A673 (cell line): ENCODE measurements around the gene FAM168B. TPM values are rescaled to one million over a fixed set of nuclear protein-coding genes. Genes with fewer than 3 reads are reported as not detected.

ENCODE experiments used
- BruUV-seq: library from RNA; stranded (reverse); fragments of 400-500 nt; replicated peaks from 2 replicates; lab custom pipeline; 2021; lab: Mats Ljungman, UMichigan
- CTCF ChIA-PET: fragments of 300-600 bp; sonication (Branson Sonifier 250); formaldehyde crosslinking; loops from one replicate; lab custom pipeline; 2022; ENCODE audit warnings: antibody characterized with exemption; lab: Charles Lee
- POLR2A ChIA-PET: fragments of 300-600 bp; sonication (Branson Sonifier 250); formaldehyde crosslinking; loops from one replicate; lab custom pipeline; 2022; ENCODE audit warnings: antibody characterized with exemption; ENCODE audit not compliant: low non-redundant PET; lab: Charles Lee
- DNase-seq: peaks from one replicate; pipeline ENCODE4 v3.0.0-alpha.2; 2015; ENCODE audit warnings: low spot score
- H3K27ac ChIP-seq: fragments of 200-600 bp; sonication (generic); 2 replicates; pipeline ENCODE4 v1.5.1; 2016; ENCODE audit warnings: mixed run types, low read depth, mild to moderate bottlenecking, mixed read lengths, antibody characterized with exemption, low read length; ENCODE audit not compliant: poor library complexity, severe bottlenecking
- H3K27me3 ChIP-seq: fragments of 200-600 bp; sonication (generic); replicated peaks from 2 replicates; pipeline ENCODE4 v1.6.1; 2017; ENCODE audit warnings: mixed run types, low read depth, mild to moderate bottlenecking, mixed read lengths, antibody characterized with exemption, low read length; ENCODE audit not compliant: insufficient read depth, poor library complexity
- H3K36me3 ChIP-seq: fragments of 200-600 bp; sonication (generic); 2 replicates; pipeline ENCODE4 v1.6.1; 2016; ENCODE audit warnings: mixed run types, mild to moderate bottlenecking, mixed read lengths, antibody characterized with exemption, low read length; ENCODE audit not compliant: insufficient read depth, poor library complexity, severe bottlenecking
- H3K4me1 ChIP-seq: fragments of 200-600 bp; sonication (generic); 2 replicates; pipeline ENCODE4 v1.6.1; 2017; ENCODE audit warnings: mixed run types, mild to moderate bottlenecking, mixed read lengths, antibody characterized with exemption, low read length; ENCODE audit not compliant: insufficient read depth, poor library complexity, severe bottlenecking
- H3K4me3 ChIP-seq: fragments of 200-600 bp; sonication (generic); 2 replicates; pipeline ENCODE4 v1.5.1; 2016; ENCODE audit warnings: low read depth, mixed run types, mild to moderate bottlenecking, mixed read lengths, low read length; ENCODE audit not compliant: poor library complexity, severe bottlenecking
- H3K9me3 ChIP-seq: fragments of 200-600 bp; sonication (generic); 2 replicates; pipeline ENCODE4 v1.6.1; 2016; ENCODE audit warnings: mixed run types, low read depth, mild to moderate bottlenecking, mixed read lengths, antibody characterized with exemption, low read length; ENCODE audit not compliant: poor library complexity, severe bottlenecking
- EZH2 ChIP-seq: fragments of 200-600 bp; sonication (generic); IDR thresholded peaks from 2 replicates; pipeline ENCODE4 v1.6.1; 2017; ENCODE audit warnings: borderline replicate concordance, low read depth, mild to moderate bottlenecking, mixed read lengths, antibody characterized with exemption, low read length; ENCODE audit not compliant: poor library complexity, severe bottlenecking
- intact Hi-C: fragments of 100-400 bp; cut with micrococcal nuclease; formaldehyde crosslinking; loops from one replicate; pipeline ENCODE4 v1.10.0; 2022; ENCODE audit not compliant: unreplicated experiment
- total RNA-seq: library from RNA; stranded (reverse); gene quantifications from 2 replicates; pipeline ENCODE4 v1.2.3, GENCODE V29; 2021
- TF ChIP-seq, protein P1 (sequence below): fragments of 300-800, 200-600 bp; sonication (generic); conservative IDR thresholded peaks from 2 replicates; pipeline ENCODE4 v1.5.1; 2017; ENCODE audit warnings: low read depth, mild to moderate bottlenecking, antibody characterized with exemption, low read length, moderate library complexity, mixed read lengths

FAM168B gene
- total RNA-seq, 1 experiment from 2014 or later: 149 TPM

DNA sequence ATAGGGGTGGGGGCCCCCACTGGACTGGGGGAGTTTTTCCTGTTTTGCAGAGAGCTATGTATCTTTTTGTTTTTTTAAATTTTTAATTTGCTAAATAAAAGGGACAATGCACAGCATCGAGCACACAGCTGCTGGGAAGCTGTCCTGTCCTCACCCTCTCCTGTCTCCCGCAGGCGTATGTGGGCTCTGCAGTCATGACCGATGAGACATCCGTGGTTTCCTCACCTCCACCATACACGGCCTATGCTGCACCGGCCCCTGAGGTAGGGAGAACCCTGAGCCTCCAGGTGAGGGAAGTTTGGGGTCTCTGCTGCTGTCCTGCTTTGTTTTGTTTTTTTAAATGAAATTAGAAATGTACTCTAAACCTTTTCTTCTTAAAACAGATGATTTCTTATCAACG, 39.5 kb upstream of the FAM168B start:
- H3K36me3 ChIP-seq: peaks cover 30% of the 10 kb centered on the region
- BruUV-seq: no TSS peak
- TF ChIP-seq, protein P1, sequence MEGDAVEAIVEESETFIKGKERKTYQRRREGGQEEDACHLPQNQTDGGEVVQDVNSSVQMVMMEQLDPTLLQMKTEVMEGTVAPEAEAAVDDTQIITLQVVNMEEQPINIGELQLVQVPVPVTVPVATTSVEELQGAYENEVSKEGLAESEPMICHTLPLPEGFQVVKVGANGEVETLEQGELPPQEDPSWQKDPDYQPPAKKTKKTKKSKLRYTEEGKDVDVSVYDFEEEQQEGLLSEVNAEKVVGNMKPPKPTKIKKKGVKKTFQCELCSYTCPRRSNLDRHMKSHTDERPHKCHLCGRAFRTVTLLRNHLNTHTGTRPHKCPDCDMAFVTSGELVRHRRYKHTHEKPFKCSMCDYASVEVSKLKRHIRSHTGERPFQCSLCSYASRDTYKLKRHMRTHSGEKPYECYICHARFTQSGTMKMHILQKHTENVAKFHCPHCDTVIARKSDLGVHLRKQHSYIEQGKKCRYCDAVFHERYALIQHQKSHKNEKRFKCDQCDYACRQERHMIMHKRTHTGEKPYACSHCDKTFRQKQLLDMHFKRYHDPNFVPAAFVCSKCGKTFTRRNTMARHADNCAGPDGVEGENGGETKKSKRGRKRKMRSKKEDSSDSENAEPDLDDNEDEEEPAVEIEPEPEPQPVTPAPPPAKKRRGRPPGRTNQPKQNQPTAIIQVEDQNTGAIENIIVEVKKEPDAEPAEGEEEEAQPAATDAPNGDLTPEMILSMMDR: no peak
- TF ChIP-seq EZH2: no peak

DNA sequence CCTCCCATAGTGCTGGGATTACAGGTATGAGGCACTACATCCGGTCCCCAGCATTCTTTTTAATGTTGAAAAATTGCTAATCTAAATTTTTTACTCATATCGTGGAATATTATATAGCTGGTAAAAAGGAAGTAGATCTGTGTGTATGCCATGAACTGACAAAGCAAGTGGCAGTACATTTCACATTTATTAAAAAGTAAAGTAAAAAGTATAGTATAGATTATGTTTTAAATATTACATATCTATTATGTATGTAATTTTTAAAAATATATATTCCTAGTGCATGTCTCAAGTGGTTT, 37.0 kb upstream of the FAM168B start:
- Histone ChIP-seq H3K4me3 (no peak overlapping the region), H3K36me3 (peaks cover 40% of the 10 kb centered on the region), H3K4me1 (no peaks in the 10 kb centered on the region), H3K27me3 (no peaks in the 10 kb centered on the region), H3K27ac (no peak overlapping the region), H3K9me3 (no peaks in the 10 kb centered on the region)
- no peak for TF ChIP-seq EZH2
- TF ChIP-seq, protein P1: no peak
- ChIA-PET POLR2A (no interaction called here), CTCF (no interaction called here)
- no peak for DNase-seq
- intact Hi-C loops: no loop called here
- no TSS peak for BruUV-seq

More for the DNA sequence above, 39.5 kb upstream of the FAM168B start:
- ChIA-PET CTCF (no interaction called here), POLR2A (no interaction called here)
- Histone ChIP-seq H3K4me3 (no peak overlapping the region), H3K27ac (no peak overlapping the region), H3K9me3 (no peaks in the 10 kb centered on the region), H3K4me1 (no peaks in the 10 kb centered on the region), H3K27me3 (no peaks in the 10 kb centered on the region)
- intact Hi-C loops: no loop called here
- DNase-seq: no peak

DNA sequence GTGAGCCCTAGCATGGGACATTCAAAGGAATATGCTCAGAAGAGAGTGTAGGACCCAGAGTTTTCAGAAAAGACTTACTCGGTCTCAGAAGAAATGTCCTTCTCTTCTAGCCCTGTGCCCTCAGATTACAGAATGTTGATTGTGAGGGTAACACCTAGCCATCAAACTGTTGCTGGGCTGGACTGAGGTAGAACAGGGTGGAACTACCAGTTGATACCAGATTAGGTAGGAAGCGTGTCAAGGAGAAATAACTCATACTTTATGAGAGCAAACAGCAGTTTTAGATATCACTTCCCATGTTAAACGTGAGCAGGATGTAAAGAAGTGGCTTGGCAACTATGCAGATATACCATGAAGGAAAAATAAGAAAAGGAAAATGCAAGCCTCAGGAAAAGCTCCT, 34.7 kb upstream of the FAM168B start:
- no peak overlapping the region for H3K27ac ChIP-seq
- peaks cover 42% of the 10 kb centered on the region for H3K36me3 ChIP-seq
- no peaks in the 10 kb centered on the region for H3K4me1 ChIP-seq
- ChIA-PET CTCF (no interaction called here), POLR2A (no interaction called here)
- no peak for DNase-seq
- BruUV-seq: no TSS peak
- no peak overlapping the region for H3K4me3 ChIP-seq
- intact Hi-C loops: no loop called here
- H3K9me3 ChIP-seq: no peaks in the 10 kb centered on the region
- no peak for TF ChIP-seq EZH2
- TF ChIP-seq, protein P1: no peak
- no peaks in the 10 kb centered on the region for H3K27me3 ChIP-seq
